ENCODE results near the gene TET2. TPM values are rescaled to one million over a fixed set of nuclear protein-coding genes. Genes with fewer than 3 reads are reported as not detected.

The TET2 gene
- total RNA-seq, 2 donors from 2014 or later: 12.0 to 15.5 TPM

DNA sequence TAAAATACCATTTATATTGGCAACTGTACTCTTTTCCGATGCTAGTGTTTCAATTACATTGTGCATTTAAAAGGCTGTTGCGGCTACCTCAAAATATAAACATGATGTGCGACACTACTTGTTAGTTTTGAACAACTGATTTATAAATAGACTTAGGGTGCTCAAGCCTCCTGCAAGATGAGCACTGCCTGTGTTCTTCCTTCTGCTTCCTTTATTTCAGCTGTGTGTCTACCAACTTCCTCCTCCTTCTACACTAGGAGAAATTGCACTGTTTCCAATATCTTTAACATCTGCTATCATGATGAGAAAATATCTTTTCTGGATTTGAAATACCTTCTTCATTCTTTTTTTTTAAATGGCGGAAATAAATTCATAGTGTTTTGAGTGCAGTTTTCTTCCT lies 24.0 kb downstream of the TET2 start:
- Histone ChIP-seq H3K27ac (ENCODE audit: low read depth, low read length) (no peak overlapping the region), H3K9me3 (ENCODE audit: control insufficient read depth, low read length) (no peaks in the 10 kb centered on the region), H3K27me3 (ENCODE audit: control insufficient read depth, insufficient read depth, low read length, poor library complexity, severe bottlenecking) (no peaks in the 10 kb centered on the region), H3K4me1 (ENCODE audit: control insufficient read depth, insufficient read depth, low read length) (no peaks in the 10 kb centered on the region), H3K9ac (ENCODE audit: extremely low read depth, low read length, poor library complexity, severe bottlenecking) (no peak overlapping the region), H3K36me3 (ENCODE audit: control insufficient read depth, insufficient read depth, low read length) (no peaks in the 10 kb centered on the region), H3K4me3 (ENCODE audit: low read length) (no peak overlapping the region)
- no peaks in the 10 kb centered on the region for H3K9me3 Mint-ChIP-seq
- WGBS, 2 experiments (ENCODE audit: insufficient coverage in 1 of 2, insufficient read length in 1 of 2): 93 to 100% methylated on average over 3 to 4 of the region's 4 CpGs
- peaks cover 12% of the 10 kb centered on the region for H3K4me1 Mint-ChIP-seq
- no peaks in the 10 kb centered on the region for H3K36me3 Mint-ChIP-seq (ENCODE audit: low read depth)
- peaks cover 43% of the 10 kb centered on the region for H3K27me3 Mint-ChIP-seq (ENCODE audit: insufficient read depth)
- H3K4me3 Mint-ChIP-seq: no peak overlapping the region
- TF ChIP-seq CTCF (conservative IDR thresholded peaks at IDR 0.05): no peak
- no peak for DNase-seq
- no peak overlapping the region for H3K27ac Mint-ChIP-seq

DNA sequence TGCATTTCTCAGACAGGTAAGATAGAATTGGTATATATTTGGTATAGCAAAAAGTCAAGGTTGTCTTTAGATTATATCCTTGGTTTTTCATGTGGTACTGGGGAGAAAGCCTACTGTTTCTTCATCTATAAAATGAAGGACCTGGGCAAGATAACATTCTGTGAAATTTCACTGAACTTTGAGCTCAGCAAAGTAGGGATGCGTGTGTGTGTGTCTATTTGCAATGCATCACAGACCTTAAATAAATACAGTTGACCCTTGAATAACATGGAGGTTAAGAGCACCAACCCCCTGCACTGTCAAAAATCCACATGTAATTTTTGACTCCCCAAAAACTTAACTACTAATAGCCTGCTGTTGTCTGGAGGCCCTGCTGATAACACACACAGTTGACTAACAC lies 25.2 kb downstream of the TET2 start:
- TF ChIP-seq CTCF (conservative IDR thresholded peaks at IDR 0.05): no peak
- Mint-ChIP-seq H3K9me3 (no peaks in the 10 kb centered on the region), H3K4me3 (no peak overlapping the region), H3K4me1 (peaks cover 12% of the 10 kb centered on the region), H3K27me3 (ENCODE audit: insufficient read depth) (peaks cover 34% of the 10 kb centered on the region), H3K36me3 (ENCODE audit: low read depth) (no peaks in the 10 kb centered on the region), H3K27ac (no peak overlapping the region)
- Histone ChIP-seq H3K4me3 (ENCODE audit: low read length) (no peak overlapping the region), H3K27ac (ENCODE audit: low read depth, low read length) (no peak overlapping the region), H3K9ac (ENCODE audit: extremely low read depth, low read length, poor library complexity, severe bottlenecking) (no peak overlapping the region), H3K9me3 (ENCODE audit: control insufficient read depth, low read length) (no peaks in the 10 kb centered on the region), H3K27me3 (ENCODE audit: control insufficient read depth, insufficient read depth, low read length, poor library complexity, severe bottlenecking) (no peaks in the 10 kb centered on the region), H3K36me3 (ENCODE audit: control insufficient read depth, insufficient read depth, low read length) (no peaks in the 10 kb centered on the region), H3K4me1 (ENCODE audit: control insufficient read depth, insufficient read depth, low read length) (no peaks in the 10 kb centered on the region)
- 100% methylated on average over 1 of the region's 1 CpG; no CpG with 5 or more reads in 1 of the 2 experiments for WGBS, 2 experiments (ENCODE audit: insufficient coverage in 1 of 2, insufficient read length in 1 of 2)
- no peak for DNase-seq

DNA sequence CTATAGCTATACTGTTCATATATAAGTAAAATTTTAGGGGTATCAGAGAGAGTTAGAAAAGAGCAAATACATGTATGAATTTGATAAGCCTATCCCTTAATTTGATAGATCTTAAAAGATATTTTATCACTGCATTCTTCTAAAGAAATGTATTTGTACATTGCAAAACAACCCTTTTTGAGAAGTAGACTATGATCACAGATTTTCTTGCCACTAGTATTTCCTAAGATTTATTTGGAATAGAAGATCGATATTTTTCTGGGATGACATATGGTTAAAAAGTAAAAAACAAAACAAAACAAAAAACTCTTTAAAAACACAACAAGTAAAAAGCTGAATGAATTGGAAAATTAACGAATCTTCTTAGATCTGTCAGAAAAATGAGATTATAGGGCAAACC lies 27.4 kb downstream of the TET2 start:
- Histone ChIP-seq H3K9me3 (ENCODE audit: control insufficient read depth, low read length) (no peaks in the 10 kb centered on the region), H3K4me1 (ENCODE audit: control insufficient read depth, insufficient read depth, low read length) (no peaks in the 10 kb centered on the region), H3K4me3 (ENCODE audit: low read length) (no peak overlapping the region), H3K9ac (ENCODE audit: extremely low read depth, low read length, poor library complexity, severe bottlenecking) (no peak overlapping the region), H3K36me3 (ENCODE audit: control insufficient read depth, insufficient read depth, low read length) (no peaks in the 10 kb centered on the region), H3K27me3 (ENCODE audit: control insufficient read depth, insufficient read depth, low read length, poor library complexity, severe bottlenecking) (no peaks in the 10 kb centered on the region), H3K27ac (ENCODE audit: low read depth, low read length) (no peak overlapping the region)
- H3K9me3 Mint-ChIP-seq: no peaks in the 10 kb centered on the region
- WGBS, 2 experiments (ENCODE audit: insufficient coverage in 1 of 2, insufficient read length in 1 of 2): 90% methylated on average over 1 of the region's 2 CpGs; no CpG with 5 or more reads in 1 of the 2 experiments
- peaks cover 14% of the 10 kb centered on the region for H3K4me1 Mint-ChIP-seq
- no peak for TF ChIP-seq CTCF (conservative IDR thresholded peaks at IDR 0.05)
- no peak overlapping the region for H3K4me3 Mint-ChIP-seq
- no peak overlapping the region for H3K27ac Mint-ChIP-seq
- DNase-seq: no peak
- peaks cover 22% of the 10 kb centered on the region for H3K27me3 Mint-ChIP-seq (ENCODE audit: insufficient read depth)
- no peaks in the 10 kb centered on the region for H3K36me3 Mint-ChIP-seq (ENCODE audit: low read depth)

Measured in endodermal cell (in vitro differentiated cells).